DND-41 (cell line): ENCODE measurements around the gene LRRC56.

Experiments used
- ATAC-seq: fragments of 200-7000 bp; cut with Tn5 transposase; 3 replicates; pipeline ENCODE4 v1.9.1; 2021; ENCODE audit warnings: low read depth; ENCODE audit not compliant: insufficient read depth
- DNase-seq: peaks from one replicate; pipeline ENCODE4 v3.0.0-alpha.2; 2020
- H2AFZ ChIP-seq: 2 replicates; pipeline ENCODE4 v1.6.0; 2012; ENCODE audit warnings: low read depth, low read length
- H3K27ac ChIP-seq: 2 replicates; pipeline ENCODE4 v1.5.1; 2012; ENCODE audit warnings: low read length, inconsistent platforms
- H3K27me3 ChIP-seq: fragments of 200-600 bp; sonication (generic); 2 replicates; pipeline ENCODE4 v1.6.0; 2012; ENCODE audit warnings: low read length, mild to moderate bottlenecking, inconsistent platforms; ENCODE audit not compliant: insufficient read depth, poor library complexity
- H3K36me3 ChIP-seq: 2 replicates; pipeline ENCODE4 v1.5.1; 2012; ENCODE audit warnings: low read length, inconsistent platforms; ENCODE audit not compliant: insufficient read depth
- H3K4me1 ChIP-seq: 2 replicates; pipeline ENCODE4 v1.5.1; 2012; ENCODE audit warnings: mild to moderate bottlenecking, low read length; ENCODE audit not compliant: insufficient read depth
- H3K4me2 ChIP-seq: 2 replicates; pipeline ENCODE4 v1.6.0; 2012; ENCODE audit warnings: mild to moderate bottlenecking, moderate library complexity, low read length, inconsistent platforms; ENCODE audit not compliant: insufficient read depth
- H3K4me3 ChIP-seq, 2 experiments: fragments of 200-600 bp in 1 of 2; shearing (Covaris generic) in 1 of 2; 2 replicates each; pipeline ENCODE4 v1.5.1; 2012 to 2016; ENCODE audit warnings: inconsistent platforms in 2 of 2, low read length in 2 of 2, mild to moderate bottlenecking in 2 of 2, low read depth in 1 of 2, moderate library complexity in 1 of 2
- H3K79me2 ChIP-seq: 2 replicates; pipeline ENCODE4 v1.6.0; 2012; ENCODE audit warnings: low read length, inconsistent platforms; ENCODE audit not compliant: insufficient read depth
- H3K9ac ChIP-seq: 2 replicates; pipeline ENCODE4 v1.6.0; 2012; ENCODE audit warnings: low read depth, mild to moderate bottlenecking, inconsistent platforms, low read length, moderate library complexity
- H3K9me3 ChIP-seq: 2 replicates; pipeline ENCODE4 v1.5.1; 2012; ENCODE audit warnings: low read length, moderate library complexity, mild to moderate bottlenecking, inconsistent platforms; ENCODE audit not compliant: insufficient read depth, severe bottlenecking
- H4K20me1 ChIP-seq: 2 replicates; pipeline ENCODE4 v1.6.0; 2012; ENCODE audit warnings: low read length; ENCODE audit not compliant: insufficient read depth
- EZH2 ChIP-seq: IDR thresholded peaks from 3 replicates; pipeline ENCODE4 v1.6.1; 2012; ENCODE audit warnings: borderline replicate concordance, low read depth, mild to moderate bottlenecking, moderate library complexity, low read length, inconsistent platforms; ENCODE audit not compliant: severe bottlenecking
- TF ChIP-seq, protein P1 (sequence below): IDR thresholded peaks from 2 replicates; pipeline ENCODE4 v1.5.1; 2012; ENCODE audit warnings: borderline replicate concordance, low read length, moderate library complexity, mild to moderate bottlenecking; ENCODE audit not compliant: poor library complexity, severe bottlenecking; ENCODE audit errors: extremely low read depth

The LRRC56 gene

GRCh38 chr11:557328-558132 is 20.2 kb downstream of the LRRC56 start:
- no peak overlapping the region for H2AFZ ChIP-seq
- H3K79me2 ChIP-seq, result peaks cover 8% of the 10 kb centered on the region
- TF ChIP-seq EZH2, result no peak
- TF ChIP-seq, protein P1, sequence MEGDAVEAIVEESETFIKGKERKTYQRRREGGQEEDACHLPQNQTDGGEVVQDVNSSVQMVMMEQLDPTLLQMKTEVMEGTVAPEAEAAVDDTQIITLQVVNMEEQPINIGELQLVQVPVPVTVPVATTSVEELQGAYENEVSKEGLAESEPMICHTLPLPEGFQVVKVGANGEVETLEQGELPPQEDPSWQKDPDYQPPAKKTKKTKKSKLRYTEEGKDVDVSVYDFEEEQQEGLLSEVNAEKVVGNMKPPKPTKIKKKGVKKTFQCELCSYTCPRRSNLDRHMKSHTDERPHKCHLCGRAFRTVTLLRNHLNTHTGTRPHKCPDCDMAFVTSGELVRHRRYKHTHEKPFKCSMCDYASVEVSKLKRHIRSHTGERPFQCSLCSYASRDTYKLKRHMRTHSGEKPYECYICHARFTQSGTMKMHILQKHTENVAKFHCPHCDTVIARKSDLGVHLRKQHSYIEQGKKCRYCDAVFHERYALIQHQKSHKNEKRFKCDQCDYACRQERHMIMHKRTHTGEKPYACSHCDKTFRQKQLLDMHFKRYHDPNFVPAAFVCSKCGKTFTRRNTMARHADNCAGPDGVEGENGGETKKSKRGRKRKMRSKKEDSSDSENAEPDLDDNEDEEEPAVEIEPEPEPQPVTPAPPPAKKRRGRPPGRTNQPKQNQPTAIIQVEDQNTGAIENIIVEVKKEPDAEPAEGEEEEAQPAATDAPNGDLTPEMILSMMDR, result no peak
- no peak overlapping the region for H3K27ac ChIP-seq
- no peaks in the 10 kb centered on the region for H3K9me3 ChIP-seq
- H3K4me3 ChIP-seq, result no peak overlapping the region
- DNase-seq (no peak), ATAC-seq (no peak)
- peaks cover 4% of the 10 kb centered on the region; the same call in 1 of the 2 replicates for H3K36me3 ChIP-seq
- H3K4me1 ChIP-seq, result peaks cover 37% of the 10 kb centered on the region
- H3K9ac ChIP-seq, result no peak overlapping the region
- peaks cover 12% of the 10 kb centered on the region for H4K20me1 ChIP-seq
- no peak overlapping the region for H3K4me2 ChIP-seq
- no peaks in the 10 kb centered on the region for H3K27me3 ChIP-seq

DNA sequence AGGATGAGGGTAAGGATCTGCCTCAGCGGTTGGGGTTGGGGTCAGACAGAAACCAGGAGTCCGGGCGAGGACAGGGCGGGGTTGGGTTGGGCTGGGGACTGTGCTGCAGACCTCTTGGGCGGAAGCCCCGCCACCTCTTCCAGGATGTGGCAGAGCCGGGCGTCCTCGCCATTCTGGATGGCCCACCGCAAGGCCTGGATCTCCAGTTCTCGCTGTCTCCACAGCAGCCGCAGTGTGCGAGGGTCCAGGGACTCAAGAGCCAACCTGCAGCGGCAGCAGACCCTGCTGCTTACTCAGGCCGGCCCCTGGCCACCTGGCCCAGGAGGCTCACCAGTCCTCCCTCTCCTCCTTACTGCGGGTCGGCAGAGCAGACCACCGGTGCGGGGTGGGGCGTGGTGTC is 21.2 kb downstream of the LRRC56 start:
- Histone ChIP-seq H4K20me1 (peaks cover 22% of the 10 kb centered on the region), H3K79me2 (peaks cover 8% of the 10 kb centered on the region), H3K4me1 (peaks cover 40% of the 10 kb centered on the region), H3K9ac (no peak overlapping the region), H3K27ac (no peak overlapping the region), H3K4me2 (no peak overlapping the region), H2AFZ (no peak overlapping the region), H3K4me3 (no peak overlapping the region), H3K27me3 (no peaks in the 10 kb centered on the region), H3K9me3 (no peaks in the 10 kb centered on the region), H3K36me3 (peaks cover 14% of the 10 kb centered on the region; the same call in 1 of the 2 replicates)
- ATAC-seq, result no peak
- no peak for DNase-seq
- TF ChIP-seq, protein P1, result no peak
- no peak for TF ChIP-seq EZH2

DNA sequence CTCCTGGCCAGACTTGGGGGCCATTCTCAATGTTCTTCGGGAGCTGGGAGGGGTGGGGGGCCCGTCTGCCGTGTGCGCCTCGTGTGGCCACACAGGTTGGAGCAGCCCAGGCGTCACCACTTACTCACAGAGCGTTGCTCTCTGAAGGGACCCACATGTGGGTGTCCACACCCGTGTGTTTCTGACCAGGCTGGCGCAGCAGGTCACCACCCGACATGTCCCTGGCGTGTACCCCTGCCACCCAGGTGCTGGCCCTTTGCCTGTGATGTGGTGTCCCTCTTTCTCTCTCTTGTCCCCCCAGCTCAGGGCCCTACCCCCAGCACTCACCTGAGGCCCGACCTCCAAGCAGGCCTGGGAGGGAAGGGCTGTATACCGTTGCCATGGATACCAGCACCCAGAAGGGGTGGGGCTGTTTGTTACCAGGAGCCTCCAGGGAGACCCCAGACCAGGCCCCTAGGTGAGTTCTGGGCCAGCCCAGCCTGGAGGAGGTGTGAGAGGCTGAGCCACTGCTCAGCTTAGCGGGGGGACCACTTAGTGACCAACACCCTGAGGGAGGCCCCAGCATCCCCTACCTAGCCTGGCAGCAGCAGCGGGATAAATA is 21.8 kb downstream of the LRRC56 start:
- Histone ChIP-seq H3K4me1 (peaks cover 40% of the 10 kb centered on the region), H3K4me2 (no peak overlapping the region)
- no peak for ATAC-seq

More for the DNA sequence above, 21.8 kb downstream of the LRRC56 start:
- Histone ChIP-seq H3K9me3 (no peaks in the 10 kb centered on the region), H4K20me1 (peaks cover 27% of the 10 kb centered on the region), H3K79me2 (peaks cover 8% of the 10 kb centered on the region), H3K4me3 (no peak overlapping the region), H3K27ac (no peak overlapping the region), H2AFZ (no peak overlapping the region), H3K36me3 (peaks cover 19% of the 10 kb centered on the region), H3K9ac (no peak overlapping the region), H3K27me3 (no peaks in the 10 kb centered on the region)
- DNase-seq, result no peak
- TF ChIP-seq, protein P1, result peak; percentile 28
- TF ChIP-seq EZH2, result no peak
